ENCODE data around the gene MAP3K20. TPM values are rescaled to one million over a fixed set of nuclear protein-coding genes. Genes with fewer than 3 reads are reported as not detected.

Gene MAP3K20
- total RNA-seq, 2 donors from 2014 or later: 45.9 to 79.6 TPM

- TF ChIP-seq CTCF (IDR thresholded peaks at IDR 0.05): no peak
- no peak overlapping the region for H3K27ac ChIP-seq
- H3K9me3 ChIP-seq: no peaks in the 10 kb centered on the region
- no peak for ATAC-seq (ENCODE audit: insufficient number of reproducible peaks, low FRiP score, low read depth)
- H3K4me1 ChIP-seq (ENCODE audit: control insufficient read depth in 1 of 2, low read depth in 2 of 2): no peaks in the 10 kb centered on the region
- no peaks in the 10 kb centered on the region for H3K27me3 ChIP-seq (replicated peaks; ENCODE audit: insufficient read depth)
- H3K4me3 ChIP-seq: no peak overlapping the region
- no peaks in the 10 kb centered on the region for H3K36me3 ChIP-seq
- DNase-seq (ENCODE audit: low spot score): no peak
These were observed 210.6 kb downstream of the MAP3K20 start for GRCh38 chr2:173286153-173286809.

- H3K4me1 ChIP-seq (ENCODE audit: control insufficient read depth in 1 of 2, low read depth in 2 of 2): no peaks in the 10 kb centered on the region
- no peak overlapping the region for H3K4me3 ChIP-seq
- no peak for ATAC-seq (ENCODE audit: insufficient number of reproducible peaks, low FRiP score, low read depth)
- H3K36me3 ChIP-seq: no peaks in the 10 kb centered on the region
- no peak for DNase-seq (ENCODE audit: low spot score)
- no peak overlapping the region for H3K27ac ChIP-seq
- no peaks in the 10 kb centered on the region for H3K27me3 ChIP-seq (replicated peaks; ENCODE audit: insufficient read depth)
- TF ChIP-seq CTCF (IDR thresholded peaks at IDR 0.05): no peak
- H3K9me3 ChIP-seq: no peaks in the 10 kb centered on the region
These were observed 211.9 kb downstream of the MAP3K20 start for GRCh38 chr2:173287594-173287993.

GRCh38 chr2:173288561-173288960 is 212.9 kb downstream of the MAP3K20 start:
- Histone ChIP-seq H3K4me1 (ENCODE audit: control insufficient read depth in 1 of 2, low read depth in 2 of 2) (no peaks in the 10 kb centered on the region), H3K36me3 (no peaks in the 10 kb centered on the region), H3K4me3 (no peak overlapping the region), H3K27ac (no peak overlapping the region), H3K9me3 (no peaks in the 10 kb centered on the region), H3K27me3 (replicated peaks; ENCODE audit: insufficient read depth) (no peaks in the 10 kb centered on the region)
- ATAC-seq (ENCODE audit: insufficient number of reproducible peaks, low FRiP score, low read depth): no peak
- DNase-seq (ENCODE audit: low spot score): no peak
- no peak for TF ChIP-seq CTCF (IDR thresholded peaks at IDR 0.05)

- TF ChIP-seq CTCF (IDR thresholded peaks at IDR 0.05): no peak
- ATAC-seq (ENCODE audit: insufficient number of reproducible peaks, low FRiP score, low read depth) (no peak), DNase-seq (ENCODE audit: low spot score) (no peak)
- Histone ChIP-seq H3K9me3 (no peaks in the 10 kb centered on the region), H3K4me1 (ENCODE audit: control insufficient read depth in 1 of 2, low read depth in 2 of 2) (no peaks in the 10 kb centered on the region), H3K36me3 (no peaks in the 10 kb centered on the region), H3K27me3 (replicated peaks; ENCODE audit: insufficient read depth) (no peaks in the 10 kb centered on the region), H3K27ac (no peak overlapping the region), H3K4me3 (no peak overlapping the region)
These were observed 214.4 kb downstream of the MAP3K20 start for GRCh38 chr2:173290046-173290445.

- no peak for DNase-seq (ENCODE audit: low spot score)
- H3K4me1 ChIP-seq (ENCODE audit: control insufficient read depth in 1 of 2, low read depth in 2 of 2): no peaks in the 10 kb centered on the region
- no peak for ATAC-seq (ENCODE audit: insufficient number of reproducible peaks, low FRiP score, low read depth)
- no peaks in the 10 kb centered on the region for H3K27me3 ChIP-seq (replicated peaks; ENCODE audit: insufficient read depth)
- H3K9me3 ChIP-seq: no peaks in the 10 kb centered on the region
- H3K4me3 ChIP-seq: no peak overlapping the region
- no peaks in the 10 kb centered on the region for H3K36me3 ChIP-seq
- no peak for TF ChIP-seq CTCF (IDR thresholded peaks at IDR 0.05)
- no peak overlapping the region for H3K27ac ChIP-seq
These were observed 214.9 kb downstream of the MAP3K20 start for GRCh38 chr2:173290518-173290917.

All from thoracic aorta (tissue), 2 donors.